ENCODE data around the gene DACT3.

DNA sequence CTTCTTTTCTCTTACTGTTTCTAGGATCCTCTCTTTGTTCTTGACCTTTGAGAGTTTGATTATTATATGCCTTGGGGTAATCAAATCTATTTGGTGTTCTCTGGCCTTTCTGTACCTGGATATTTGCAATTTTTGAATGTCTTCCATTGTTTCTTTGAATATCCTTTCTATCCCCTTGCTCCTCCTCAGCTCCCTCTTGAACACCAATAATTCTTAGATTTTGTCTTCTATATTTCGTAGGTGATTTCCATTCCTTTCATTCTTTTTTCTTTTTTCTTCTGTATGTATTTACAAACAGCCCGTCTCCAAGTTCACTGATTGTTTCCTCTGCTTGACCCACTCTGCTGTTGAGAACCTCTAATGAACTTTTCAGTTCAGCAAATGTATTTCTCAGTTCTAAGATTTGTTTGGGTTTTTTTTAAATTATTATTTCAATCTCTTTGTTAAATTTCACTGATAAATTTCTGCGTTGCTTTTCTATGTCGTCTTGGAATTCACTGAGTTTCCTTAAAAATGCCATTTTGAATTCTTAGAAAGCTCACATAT is 62.5 kb downstream of the DACT3 start:
- TF ChIP-seq, protein P1, sequence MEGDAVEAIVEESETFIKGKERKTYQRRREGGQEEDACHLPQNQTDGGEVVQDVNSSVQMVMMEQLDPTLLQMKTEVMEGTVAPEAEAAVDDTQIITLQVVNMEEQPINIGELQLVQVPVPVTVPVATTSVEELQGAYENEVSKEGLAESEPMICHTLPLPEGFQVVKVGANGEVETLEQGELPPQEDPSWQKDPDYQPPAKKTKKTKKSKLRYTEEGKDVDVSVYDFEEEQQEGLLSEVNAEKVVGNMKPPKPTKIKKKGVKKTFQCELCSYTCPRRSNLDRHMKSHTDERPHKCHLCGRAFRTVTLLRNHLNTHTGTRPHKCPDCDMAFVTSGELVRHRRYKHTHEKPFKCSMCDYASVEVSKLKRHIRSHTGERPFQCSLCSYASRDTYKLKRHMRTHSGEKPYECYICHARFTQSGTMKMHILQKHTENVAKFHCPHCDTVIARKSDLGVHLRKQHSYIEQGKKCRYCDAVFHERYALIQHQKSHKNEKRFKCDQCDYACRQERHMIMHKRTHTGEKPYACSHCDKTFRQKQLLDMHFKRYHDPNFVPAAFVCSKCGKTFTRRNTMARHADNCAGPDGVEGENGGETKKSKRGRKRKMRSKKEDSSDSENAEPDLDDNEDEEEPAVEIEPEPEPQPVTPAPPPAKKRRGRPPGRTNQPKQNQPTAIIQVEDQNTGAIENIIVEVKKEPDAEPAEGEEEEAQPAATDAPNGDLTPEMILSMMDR (conservative IDR thresholded peaks at IDR 0.05; ENCODE audit: low read depth, low read length): no peak
- TF ChIP-seq MXI1 (IDR thresholded peaks at IDR 0.05; ENCODE audit: borderline replicate concordance, low read depth, low read length) (no peak), RAD21 (IDR thresholded peaks at IDR 0.05; ENCODE audit: low read length) (no peak), RFX5 (IDR thresholded peaks at IDR 0.05; ENCODE audit: low read depth, low read length) (no peak), POLR2A (IDR thresholded peaks at IDR 0.05; ENCODE audit: low read depth, low read length) (no peak), FOS (IDR thresholded peaks at IDR 0.05; ENCODE audit: low read depth, low read length) (no peak), CHD1 (IDR thresholded peaks at IDR 0.05; ENCODE audit: low read depth, low read length) (no peak), MAFK (IDR thresholded peaks at IDR 0.05; ENCODE audit: low read depth, low read length) (no peak), CEBPB (IDR thresholded peaks at IDR 0.05; ENCODE audit: low read depth, low read length) (no peak), RCOR1 (IDR thresholded peaks at IDR 0.05; ENCODE audit: insufficient replicate concordance, low read length) (no peak), SMC3 (IDR thresholded peaks at IDR 0.05; ENCODE audit: low read depth, low read length) (no peak)
- TF ChIP-seq, protein P2, sequence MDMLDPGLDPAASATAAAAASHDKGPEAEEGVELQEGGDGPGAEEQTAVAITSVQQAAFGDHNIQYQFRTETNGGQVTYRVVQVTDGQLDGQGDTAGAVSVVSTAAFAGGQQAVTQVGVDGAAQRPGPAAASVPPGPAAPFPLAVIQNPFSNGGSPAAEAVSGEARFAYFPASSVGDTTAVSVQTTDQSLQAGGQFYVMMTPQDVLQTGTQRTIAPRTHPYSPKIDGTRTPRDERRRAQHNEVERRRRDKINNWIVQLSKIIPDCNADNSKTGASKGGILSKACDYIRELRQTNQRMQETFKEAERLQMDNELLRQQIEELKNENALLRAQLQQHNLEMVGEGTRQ (IDR thresholded peaks at IDR 0.05; ENCODE audit: low read depth, low read length): no peak
